Astrocyte (in vitro differentiated cells and primary cell): ENCODE data around the gene PECR.

Experiments used
- CTCF ChIP-seq: IDR thresholded peaks from 2 replicates; pipeline ENCODE4 v1.5.1; 2011; ENCODE audit warnings: low read depth, mild to moderate bottlenecking, inconsistent platforms, low read length, moderate library complexity; ENCODE audit not compliant: insufficient read depth
- EZH2 ChIP-seq: IDR thresholded peaks from 2 replicates; pipeline ENCODE4 v1.6.1; 2012; ENCODE audit warnings: mild to moderate bottlenecking, low read length, inconsistent platforms; ENCODE audit not compliant: insufficient read depth

GRCh38 chr2:216003876-216004696 lies 77.5 kb downstream of the PECR start:
- TF ChIP-seq CTCF = no peak
- TF ChIP-seq EZH2 = no peak
